HG02981 (cell line): Measurements from ENCODE around the gene PPFIA4.

ENCODE experiments used
- ATAC-seq: cut with Tn5 transposase; IDR thresholded peaks from one replicate; pipeline ENCODE4 v1.9.1; 2021; ENCODE audit warnings: mild to moderate bottlenecking, moderate library complexity; ENCODE audit not compliant: unreplicated experiment

The PPFIA4 gene

DNA sequence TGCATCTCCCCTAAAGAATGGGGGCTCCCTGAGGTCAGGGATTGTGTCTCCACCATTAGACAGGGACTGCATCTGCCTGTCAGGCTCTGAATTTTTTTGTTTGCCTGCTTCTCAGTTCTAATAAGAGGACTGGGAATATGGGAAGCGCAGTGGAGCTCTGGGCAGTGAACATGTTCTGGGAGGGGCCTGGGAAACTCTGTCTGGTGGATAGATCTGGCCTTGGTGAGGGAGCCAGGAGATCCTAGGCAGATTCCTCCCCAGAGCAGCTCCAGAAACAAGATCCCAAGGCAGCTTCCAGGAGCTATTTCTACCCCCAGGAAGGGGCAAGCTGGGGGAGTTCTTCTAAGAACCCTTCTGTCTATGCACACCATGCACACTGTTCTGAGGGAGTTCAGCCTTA, 72.2 kb downstream of the PPFIA4 start:
- no peak for ATAC-seq

DNA sequence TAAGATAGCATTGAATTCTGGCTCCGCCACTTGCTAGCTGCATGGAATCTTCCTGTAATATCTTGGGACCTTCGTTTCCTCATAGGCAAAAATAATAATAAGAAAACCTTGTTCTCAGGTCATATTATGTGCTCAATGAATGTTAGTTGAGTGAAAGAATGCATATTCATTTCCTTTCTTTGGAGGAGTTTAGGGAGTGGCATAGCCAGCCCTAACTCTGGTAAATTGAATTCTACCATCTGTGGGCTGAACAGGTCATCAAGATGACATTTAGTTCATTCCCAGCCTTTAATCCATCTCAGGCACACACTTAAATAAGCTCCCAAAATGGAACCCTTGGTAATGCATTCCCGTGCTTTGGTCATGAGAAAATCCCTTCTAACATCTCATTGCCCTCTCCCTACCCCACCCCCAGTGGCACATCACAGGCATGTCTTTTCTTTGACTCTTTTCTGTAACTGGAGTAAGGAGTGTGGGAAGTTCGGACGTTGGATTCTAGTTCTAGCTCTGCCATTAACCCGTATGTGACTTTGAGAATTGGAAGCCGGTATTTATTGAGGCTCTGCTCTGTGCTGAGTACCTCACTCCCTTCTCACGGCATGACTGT, 72.7 kb downstream of the PPFIA4 start:
- no peak for ATAC-seq

DNA sequence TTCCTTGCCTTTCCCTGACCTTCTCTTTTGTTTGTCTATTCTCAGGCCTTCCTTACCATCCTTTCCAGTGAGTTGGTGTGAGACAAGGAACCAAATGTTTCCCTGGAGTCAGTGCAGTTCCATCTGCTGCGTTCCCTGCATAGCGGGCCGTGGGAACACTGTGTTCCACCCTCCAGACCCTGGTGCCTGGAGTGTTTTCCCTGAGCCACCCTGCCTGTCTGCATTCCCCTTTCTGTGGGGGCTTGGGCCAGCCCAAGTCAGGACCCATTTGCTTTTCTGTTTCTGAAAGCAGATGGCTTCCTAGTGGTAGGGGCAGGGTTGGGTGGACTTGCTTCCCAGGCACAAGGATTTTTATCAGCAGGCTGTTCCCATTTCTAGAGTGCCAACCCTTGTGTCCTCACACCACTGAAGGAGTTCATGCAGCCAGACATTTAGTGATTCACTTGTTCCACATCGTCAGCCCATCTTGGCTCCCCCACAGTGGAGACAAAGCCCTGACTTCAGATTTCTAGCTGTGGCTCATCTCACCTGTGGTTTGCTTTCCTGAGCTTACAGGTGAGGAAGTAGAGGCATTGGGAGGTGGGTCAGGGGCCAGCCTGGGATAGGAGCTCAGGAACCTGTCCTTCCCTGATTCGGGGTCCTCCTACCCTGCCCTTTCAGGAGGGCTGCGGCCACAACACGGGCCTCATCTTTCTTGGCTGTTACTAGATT, 73.7 kb downstream of the PPFIA4 start:
- ATAC-seq = no peak

DNA sequence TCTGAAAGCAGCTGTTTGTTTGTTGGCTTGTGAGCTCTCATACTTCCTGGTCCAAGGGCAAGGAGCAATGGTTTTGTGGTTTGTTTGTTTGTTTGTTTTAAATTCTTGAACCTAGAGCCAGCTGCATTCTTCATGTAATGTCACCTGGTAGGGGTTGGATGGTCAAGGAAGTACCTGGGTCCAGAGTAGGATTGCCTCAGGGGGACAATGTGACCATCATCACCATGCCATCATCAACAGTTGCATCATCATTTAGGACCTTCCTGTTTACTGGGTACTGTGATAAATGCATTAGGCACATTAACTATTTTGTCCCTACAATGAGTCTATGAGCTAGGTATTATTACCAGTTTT, 74.2 kb downstream of the PPFIA4 start:
- ATAC-seq = no peak

DNA sequence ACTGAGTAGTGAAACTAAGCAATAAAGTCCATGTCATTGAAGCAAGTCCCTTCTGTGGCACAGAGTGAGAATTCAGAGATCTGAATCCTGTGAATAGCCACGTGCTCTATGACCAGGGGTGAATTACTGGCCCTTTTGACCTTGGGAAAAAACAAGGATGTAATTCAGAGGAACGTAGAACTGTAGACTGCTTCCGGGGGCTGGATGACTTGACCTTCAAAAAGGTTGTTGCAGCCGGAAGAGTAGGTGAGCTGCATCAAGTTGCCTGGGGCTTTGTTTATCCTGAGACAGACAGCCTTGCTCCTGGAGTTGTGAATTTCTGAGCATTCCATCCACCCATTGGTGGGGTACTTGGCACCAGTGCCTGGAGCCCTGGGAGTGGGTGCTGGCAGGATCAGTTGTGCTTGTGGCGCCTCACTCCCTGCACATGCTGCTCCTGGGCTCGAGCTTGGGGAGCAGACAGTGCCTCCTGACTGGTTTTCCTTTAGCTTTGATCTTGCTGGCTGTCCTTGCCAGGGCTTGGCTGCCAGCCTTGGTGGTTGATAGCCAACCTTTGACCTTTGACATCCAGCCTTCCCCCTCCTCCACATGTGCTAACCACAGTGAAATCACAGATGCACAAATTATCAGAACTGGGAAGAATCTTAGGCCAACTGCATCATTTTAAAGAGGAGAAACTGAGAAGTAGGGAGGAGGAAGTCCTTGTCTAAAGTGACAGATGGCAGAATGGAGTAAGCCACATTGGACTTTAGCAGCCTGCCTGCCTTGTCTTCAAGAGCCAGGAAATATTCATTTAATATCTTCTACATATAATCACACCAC, 75.7 kb downstream of the PPFIA4 start:
- ATAC-seq = no peak

DNA sequence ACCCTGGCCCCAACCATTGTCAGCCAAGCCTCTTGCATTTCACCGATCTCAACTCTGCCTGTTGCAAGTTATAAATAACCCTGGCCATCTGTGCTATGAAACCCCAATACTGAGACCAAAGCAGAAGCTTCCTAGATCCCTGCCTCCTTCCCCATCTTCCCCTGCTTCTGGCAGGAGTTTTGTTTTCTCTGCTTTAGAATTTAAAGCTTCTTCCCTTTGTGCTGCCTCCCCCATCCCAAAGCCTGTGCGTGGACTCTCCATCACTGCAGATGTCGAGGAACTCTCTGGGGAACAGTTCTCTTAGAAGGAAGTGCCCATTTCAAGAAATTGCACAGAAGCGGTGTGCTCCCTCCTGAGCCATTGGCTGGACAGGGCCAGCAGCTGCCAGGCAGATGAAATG, 76.9 kb downstream of the PPFIA4 start:
- no peak for ATAC-seq

DNA sequence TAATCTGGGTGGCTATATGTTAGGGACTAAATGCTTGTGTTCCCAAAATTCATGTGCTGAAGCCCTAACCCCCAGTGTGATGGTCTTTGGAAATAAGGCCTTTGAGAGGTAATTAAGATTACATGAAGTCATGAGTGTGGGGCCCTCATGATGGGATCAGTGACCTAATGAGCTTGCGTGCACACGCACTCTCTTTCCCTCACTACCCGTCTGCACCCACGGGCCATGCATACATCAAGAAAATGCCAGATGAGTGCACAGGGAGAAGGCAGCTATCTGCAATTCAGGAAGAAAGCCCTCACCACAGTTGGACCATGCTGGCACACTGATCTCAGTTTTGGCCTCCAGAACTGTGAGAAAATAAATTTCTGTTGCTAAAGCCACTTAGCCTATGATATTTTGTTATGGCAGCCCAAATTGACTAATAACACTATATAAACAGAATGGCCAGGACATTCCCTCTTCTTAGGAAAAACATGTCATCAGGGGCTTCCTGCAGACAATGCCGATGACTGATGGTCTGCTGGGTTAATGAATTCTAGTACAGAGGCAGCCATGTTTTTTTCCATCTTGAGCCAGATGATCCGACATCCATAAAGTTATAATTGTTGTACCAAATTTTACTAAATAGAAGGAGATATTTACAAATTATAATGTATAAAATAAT, 77.7 kb downstream of the PPFIA4 start:
- ATAC-seq = no peak

DNA sequence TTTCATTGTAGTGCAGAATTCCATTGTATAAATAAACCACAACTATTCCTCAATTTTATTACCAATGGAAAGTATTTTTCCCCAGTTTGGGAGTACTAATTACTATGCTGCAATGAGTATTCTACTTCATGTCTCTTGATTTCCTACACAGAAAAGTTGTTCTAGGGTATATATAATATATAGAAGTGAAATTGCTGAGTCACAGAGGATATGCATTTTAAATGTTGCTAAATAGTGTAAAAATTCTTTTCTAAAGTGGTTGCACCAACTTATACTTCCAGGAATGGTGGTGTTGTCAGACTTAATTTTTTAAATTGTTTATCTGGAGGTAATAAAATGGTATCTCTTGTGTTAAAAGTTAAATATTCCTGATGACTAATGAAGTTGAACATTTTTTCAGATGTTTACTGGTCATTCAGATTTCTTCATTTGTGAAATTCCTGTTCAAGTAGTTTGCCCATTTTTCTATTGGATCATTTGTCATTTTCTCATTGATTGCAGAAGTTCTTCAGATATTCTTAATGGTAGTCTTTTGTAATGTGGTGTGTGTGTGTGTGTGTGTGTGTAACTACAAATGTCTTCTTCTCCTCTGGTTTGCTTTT, 78.6 kb downstream of the PPFIA4 start:
- no peak for ATAC-seq

DNA sequence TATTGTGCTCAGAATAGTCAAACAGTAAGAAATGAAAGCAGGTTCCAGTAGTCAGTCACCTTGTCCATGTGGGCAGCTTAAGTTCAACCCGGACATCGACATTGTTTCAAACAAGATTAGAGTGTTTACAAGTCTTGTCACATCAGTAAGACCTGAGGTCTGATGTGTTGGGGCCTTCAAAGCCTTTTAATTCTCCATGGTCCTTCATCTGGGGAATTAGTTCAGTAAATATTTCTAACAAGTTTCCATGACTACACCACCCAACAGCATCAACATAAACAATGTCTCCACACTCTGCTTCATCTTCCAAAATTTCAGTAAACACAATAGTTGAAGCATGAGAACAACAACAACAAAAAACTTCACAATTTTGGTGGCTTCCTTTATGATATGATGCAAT, 86.2 kb downstream of the PPFIA4 start:
- ATAC-seq = no peak

DNA sequence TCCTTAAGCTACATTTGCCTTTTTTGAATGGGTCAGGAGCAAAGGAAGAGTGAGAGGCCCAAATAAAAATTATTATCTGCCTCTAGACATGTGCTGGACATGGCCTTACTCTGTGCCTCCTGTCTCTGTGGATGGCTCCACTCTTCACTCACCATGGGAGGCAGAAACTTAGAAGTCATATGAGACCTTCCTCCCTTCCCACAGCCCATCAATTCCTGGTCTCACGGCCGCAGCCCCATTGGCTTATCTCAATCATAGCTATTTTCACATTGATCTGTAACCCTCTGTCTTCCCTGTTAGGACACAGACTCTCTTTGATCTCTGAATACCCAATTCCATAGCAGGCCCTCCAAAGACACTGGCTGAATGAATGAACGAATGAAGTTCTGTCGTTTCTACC, 87.0 kb downstream of the PPFIA4 start:
- no peak for ATAC-seq

DNA sequence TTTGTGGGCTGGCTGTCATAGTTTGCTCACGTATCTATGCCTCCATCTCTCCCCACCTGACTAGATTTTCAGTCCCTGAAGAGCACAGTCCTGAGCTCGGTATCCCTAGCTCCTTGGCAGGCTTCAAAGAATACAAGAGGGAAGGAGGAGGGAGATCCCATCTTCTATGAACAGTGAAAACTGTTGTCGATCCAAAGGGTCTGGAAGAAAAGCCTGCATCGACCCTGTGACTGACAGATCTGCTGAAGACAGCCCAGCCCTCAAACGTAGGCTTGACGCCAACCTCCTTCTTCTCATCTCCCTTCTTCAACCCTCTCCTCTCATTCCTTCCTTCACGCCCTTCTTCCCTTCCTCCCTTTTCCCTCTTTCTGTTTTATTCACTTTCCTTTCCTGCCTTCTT, 87.9 kb downstream of the PPFIA4 start:
- no peak for ATAC-seq

DNA sequence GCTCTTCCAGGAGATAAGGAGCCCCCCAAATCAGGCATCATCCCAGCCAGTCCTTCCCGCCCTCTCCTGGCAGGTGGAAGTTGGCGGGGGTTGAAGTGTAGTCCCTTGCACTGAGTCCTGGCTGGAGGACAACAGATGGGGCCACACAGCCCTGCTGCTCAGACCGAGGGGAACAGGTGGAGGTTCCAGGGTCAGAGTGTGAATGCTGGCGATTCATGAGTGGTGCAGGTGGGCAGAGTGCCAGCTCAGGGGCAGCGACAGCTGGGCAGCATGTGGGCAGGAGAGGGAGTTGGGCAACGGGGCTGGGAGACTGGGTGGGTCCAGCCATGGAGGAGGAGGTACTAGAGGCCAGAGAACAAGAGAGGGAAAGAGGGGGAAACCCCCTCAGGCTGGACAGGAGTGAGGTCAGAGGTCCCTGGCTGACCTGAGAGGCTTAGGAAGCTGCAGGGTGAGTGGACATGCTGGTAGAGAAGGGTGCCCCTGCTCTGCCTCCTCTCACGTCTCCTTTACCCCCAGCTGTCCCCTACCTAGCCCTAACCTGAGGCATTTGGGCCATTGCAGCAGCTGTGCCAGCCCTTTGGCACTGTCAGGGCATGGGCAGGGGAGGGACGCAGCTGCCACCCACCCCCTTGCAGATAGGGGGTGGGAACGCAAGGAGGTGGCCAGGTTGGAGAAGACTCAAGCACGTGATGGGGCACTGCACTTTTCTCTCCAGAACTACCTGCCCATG, 90.0 kb downstream of the PPFIA4 start:
- ATAC-seq = no peak

DNA sequence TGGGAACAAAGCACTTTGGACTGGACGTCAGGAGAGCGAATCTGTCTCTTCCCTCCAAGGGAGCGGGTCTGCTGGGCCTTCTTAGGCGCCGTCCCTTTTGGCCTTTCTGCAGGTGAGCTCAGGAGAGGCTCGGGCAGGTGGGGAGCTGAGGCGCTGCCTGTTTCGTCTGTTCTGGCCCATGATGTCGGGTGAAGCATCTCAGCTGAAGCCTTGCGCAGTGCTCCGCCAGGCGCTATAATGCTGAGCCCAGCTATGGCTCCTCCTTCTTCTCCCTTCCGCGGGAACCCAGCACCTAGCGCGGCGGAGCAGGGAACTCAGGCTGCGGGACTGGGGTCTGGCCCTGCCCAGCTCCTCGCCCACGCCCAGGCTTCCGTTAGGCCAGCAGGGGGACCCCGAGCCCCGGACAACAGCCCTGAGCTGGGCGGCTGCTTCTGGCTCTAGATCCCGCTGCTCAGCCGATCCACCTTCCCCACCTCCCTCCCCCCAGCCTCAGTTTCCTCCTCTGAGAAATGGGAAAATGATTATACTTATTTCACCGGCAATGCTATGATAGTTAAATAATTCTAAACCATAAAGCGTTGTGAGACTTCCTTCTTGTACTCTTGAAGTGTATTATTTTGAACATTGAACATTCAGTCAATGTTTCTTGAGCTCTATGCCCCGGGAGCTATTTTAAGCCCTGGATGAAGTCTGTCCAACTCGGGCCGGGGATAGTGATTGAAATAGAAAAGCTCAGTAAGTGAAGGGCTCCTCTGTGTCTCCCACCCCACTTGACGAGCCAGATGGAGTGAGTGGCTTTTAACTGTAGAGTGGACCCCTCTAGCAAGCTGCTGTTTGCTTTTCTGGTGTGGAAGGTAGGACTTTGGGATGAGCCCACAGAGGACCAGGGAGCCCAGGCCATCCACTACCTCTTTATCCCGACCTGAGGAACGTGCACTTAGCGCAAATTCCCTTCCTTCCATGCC, 91.6 kb downstream of the PPFIA4 start:
- ATAC-seq = no peak

DNA sequence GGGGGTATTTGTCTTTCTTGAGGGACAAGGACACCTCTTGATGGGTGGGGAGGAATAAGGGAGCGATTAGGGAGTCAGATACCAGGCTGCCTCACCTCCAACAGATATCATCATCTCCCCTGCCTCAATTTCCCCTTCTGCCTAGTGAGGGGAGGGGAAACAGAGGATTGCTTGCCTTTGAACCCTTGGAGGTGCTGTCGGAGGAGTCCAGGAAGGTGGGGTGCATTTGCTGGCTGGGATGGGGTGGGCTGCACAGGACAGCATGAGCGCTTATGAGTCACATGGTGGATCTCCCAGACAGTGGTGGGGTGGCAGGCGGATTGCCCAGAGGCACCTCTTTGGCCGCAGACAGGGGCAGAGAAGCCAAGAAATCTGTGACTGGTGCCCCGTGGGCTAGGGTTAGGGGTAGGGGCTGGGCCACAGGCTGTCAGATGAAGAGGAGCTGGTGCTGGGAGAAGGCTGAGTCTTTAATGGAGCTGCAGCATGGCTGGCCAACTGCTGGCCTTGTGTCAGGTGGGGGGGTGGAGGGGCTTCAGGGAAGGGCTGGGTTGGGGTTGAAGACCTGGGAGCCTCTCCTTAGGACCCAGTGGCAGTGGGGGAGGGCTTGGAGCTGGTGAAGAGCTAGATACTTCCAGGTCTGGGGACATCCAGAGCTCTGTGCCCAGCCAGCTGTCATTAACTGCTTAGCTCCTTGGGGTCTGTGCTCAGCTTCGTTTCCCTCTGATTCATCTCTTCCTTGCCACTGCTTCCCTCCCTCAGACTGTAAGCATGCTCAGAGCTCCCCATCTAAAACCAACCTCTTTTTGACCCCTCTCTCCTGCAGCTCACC, 94.2 kb downstream of the PPFIA4 start:
- ATAC-seq = no peak

DNA sequence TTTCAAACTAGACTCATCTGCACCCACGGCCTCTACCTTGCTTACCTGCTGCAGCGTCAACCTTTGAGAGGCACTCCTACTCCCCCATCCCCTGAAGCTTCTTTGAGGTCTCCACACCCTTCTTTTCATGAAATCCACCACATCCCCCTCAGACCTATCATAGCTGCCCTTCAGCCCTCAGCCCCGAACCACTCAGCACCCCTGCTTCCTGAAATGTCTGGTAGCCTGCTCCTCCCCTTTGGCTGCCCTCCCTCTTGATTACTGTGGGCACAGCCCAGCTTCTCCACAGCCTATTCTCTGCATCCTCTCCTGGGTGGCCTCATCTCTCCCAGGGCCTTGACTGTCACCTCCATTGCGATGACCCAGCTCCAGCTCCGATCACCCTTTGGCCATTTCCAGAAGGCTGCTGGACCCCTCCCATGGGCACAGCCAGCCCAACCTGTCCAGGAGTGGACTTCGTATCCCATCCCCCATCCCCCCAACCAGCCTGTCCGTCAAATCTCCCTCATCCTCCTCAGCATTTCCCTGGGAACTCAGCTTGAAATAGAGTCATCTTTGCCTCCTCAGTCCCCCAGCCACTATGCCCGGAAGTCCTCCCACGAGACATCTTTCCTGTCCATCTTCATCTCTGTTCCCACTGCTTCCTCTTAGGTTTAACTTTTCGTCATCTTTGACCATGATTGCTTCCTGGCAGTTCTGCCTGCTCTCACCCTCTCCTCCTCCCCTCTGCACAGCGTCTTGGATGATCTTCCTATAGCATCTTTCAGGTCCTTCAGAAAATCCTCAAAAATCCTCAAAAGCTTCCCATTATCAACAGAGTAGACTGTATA, 95.1 kb downstream of the PPFIA4 start:
- ATAC-seq = no peak

DNA sequence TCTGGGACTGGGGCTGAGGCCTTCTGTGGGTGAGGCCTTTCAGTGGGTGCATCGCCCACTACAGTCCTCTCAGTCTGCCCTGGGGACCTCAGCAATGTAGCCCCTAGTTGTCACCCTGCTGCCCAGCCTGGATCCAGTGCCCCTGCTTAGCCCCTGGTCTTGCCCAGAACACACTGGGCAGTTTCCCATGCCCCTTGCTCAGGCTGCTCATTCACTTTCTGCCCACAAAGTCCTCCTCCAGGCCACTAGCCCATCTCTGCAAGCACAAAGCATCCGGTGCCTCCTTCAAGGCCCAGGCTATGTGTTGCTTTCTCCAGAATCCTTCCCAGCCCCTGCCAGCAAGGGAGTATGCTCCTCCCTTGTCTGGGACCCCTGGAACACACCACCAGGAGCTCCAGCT, 95.9 kb downstream of the PPFIA4 start:
- ATAC-seq = no peak

DNA sequence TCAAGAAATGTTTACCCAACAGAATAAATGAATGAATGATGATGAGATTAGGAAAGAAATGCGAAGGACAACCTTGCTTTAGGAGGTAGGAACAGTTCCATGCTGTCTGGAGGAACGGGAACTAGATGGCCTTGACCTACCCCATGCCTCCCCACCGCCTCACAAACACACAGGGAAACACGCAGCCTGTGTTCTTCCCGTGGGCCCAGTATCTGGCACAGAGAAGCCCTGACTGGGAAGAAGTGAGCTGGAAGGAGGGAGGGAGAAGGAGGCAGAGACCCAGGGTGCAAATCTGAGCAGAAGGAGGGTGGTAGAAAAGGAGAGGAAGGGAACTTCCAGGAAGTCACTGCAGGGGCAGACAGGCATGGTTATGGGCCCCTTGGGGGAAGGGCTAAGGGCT, 97.7 kb downstream of the PPFIA4 start:
- no peak for ATAC-seq
